Memory B cell (primary cell): ENCODE measurements around the gene SMIM5.

Experiments
- ATAC-seq: fragments of 150-1000 bp; cut with Tn5 transposase; 2 replicates; pipeline ENCODE4 v1.10.0; 2021; ENCODE audit warnings: low read depth, mild to moderate bottlenecking, moderate library complexity
- DNase-seq, 2 donors: peaks; one replicate each; pipeline ENCODE4 v3.0.0; 2022; ENCODE audit warnings: low spot score in 2 of 2
- H3K27ac Mint-ChIP-seq: one replicate; pipeline ENCODE4 v1.8.0; 2022; ENCODE audit warnings: mild to moderate bottlenecking, moderate library complexity, mixed read lengths
- H3K27me3 Mint-ChIP-seq: one replicate; pipeline ENCODE4 v1.8.0; 2022; ENCODE audit warnings: mixed read lengths
- H3K36me3 Mint-ChIP-seq: one replicate; pipeline ENCODE4 v1.8.0; 2022; ENCODE audit warnings: mild to moderate bottlenecking, mixed read lengths
- H3K4me1 Mint-ChIP-seq: one replicate; pipeline ENCODE4 v1.8.0; 2022; ENCODE audit warnings: mixed read lengths
- H3K4me3 Mint-ChIP-seq: one replicate; pipeline ENCODE4 v1.8.0; 2022; ENCODE audit warnings: mild to moderate bottlenecking, moderate library complexity, mixed read lengths
- H3K9me3 Mint-ChIP-seq: one replicate; pipeline ENCODE4 v1.8.0; 2022; ENCODE audit warnings: mixed read lengths

Gene SMIM5

GRCh38 chr17:75666959-75667790 lies 33.9 kb downstream of the SMIM5 start, which contains the start of the genes RECQL5 and SAP30BP:
Gene RECQL5, minus strand, starts transcription at chr17:75667154. Its CDS starts 597 bp downstream, at chr17:75666557.
Gene SAP30BP, plus strand, starts transcription at chr17:75667338. Its CDS starts 35 bp downstream, at chr17:75667373.
- peaks cover 27% of the 10 kb centered on the region for H3K4me1 Mint-ChIP-seq
- H3K9me3 Mint-ChIP-seq, result no peaks in the 10 kb centered on the region
- peak within 1 kb of the TSS; percentile 67 for H3K27ac Mint-ChIP-seq
- DNase-seq (peak; percentile 85 to 94), ATAC-seq (peak; percentile 73)
- H3K27me3 Mint-ChIP-seq, result no peaks in the 10 kb centered on the region
- H3K4me3 Mint-ChIP-seq, result peak within 1 kb of the TSS; percentile 32
- H3K36me3 Mint-ChIP-seq, result peaks cover 18% of the 10 kb centered on the region

- DNase-seq (no peak), ATAC-seq (no peak)
- Mint-ChIP-seq H3K27me3 (no peaks in the 10 kb centered on the region), H3K4me1 (peaks cover 23% of the 10 kb centered on the region), H3K9me3 (no peaks in the 10 kb centered on the region), H3K36me3 (peaks cover 18% of the 10 kb centered on the region), H3K27ac (no peak overlapping the region), H3K4me3 (no peak overlapping the region)
Observed at GRCh38 chr17:75667825-75668224, 34.6 kb downstream of the SMIM5 start.

GRCh38 chr17:75668489-75668888 lies 35.3 kb downstream of the SMIM5 start:
- Mint-ChIP-seq H3K36me3 (peaks cover 18% of the 10 kb centered on the region), H3K27ac (peak overlapping the region; percentile 67), H3K27me3 (no peaks in the 10 kb centered on the region), H3K9me3 (no peaks in the 10 kb centered on the region), H3K4me3 (no peak overlapping the region), H3K4me1 (peaks cover 23% of the 10 kb centered on the region)
- DNase-seq (no peak), ATAC-seq (no peak)

GRCh38 chr17:75670868-75671267 lies 37.6 kb downstream of the SMIM5 start:
- ATAC-seq, result no peak
- Mint-ChIP-seq H3K4me3 (no peak overlapping the region), H3K4me1 (peaks cover 13% of the 10 kb centered on the region), H3K36me3 (peaks cover 18% of the 10 kb centered on the region), H3K27ac (no peak overlapping the region), H3K27me3 (no peaks in the 10 kb centered on the region), H3K9me3 (no peaks in the 10 kb centered on the region)
- no peak for DNase-seq

GRCh38 chr17:75672011-75672410 lies 38.8 kb downstream of the SMIM5 start:
- Mint-ChIP-seq H3K27ac (no peak overlapping the region), H3K4me1 (peaks cover 12% of the 10 kb centered on the region), H3K9me3 (no peaks in the 10 kb centered on the region), H3K36me3 (peaks cover 18% of the 10 kb centered on the region), H3K27me3 (no peaks in the 10 kb centered on the region), H3K4me3 (no peak overlapping the region)
- no peak for ATAC-seq
- no peak for DNase-seq

GRCh38 chr17:75673487-75673886 lies 40.3 kb downstream of the SMIM5 start:
- no peaks in the 10 kb centered on the region for H3K27me3 Mint-ChIP-seq
- H3K9me3 Mint-ChIP-seq, result no peaks in the 10 kb centered on the region
- H3K4me1 Mint-ChIP-seq, result peaks cover 9% of the 10 kb centered on the region
- no peak overlapping the region for H3K4me3 Mint-ChIP-seq
- DNase-seq, result no peak
- no peak for ATAC-seq
- peaks cover 15% of the 10 kb centered on the region for H3K36me3 Mint-ChIP-seq
- no peak overlapping the region for H3K27ac Mint-ChIP-seq

GRCh38 chr17:75676461-75676860 lies 43.2 kb downstream of the SMIM5 start:
- Mint-ChIP-seq H3K27ac (no peak overlapping the region), H3K27me3 (no peaks in the 10 kb centered on the region), H3K4me3 (no peak overlapping the region), H3K36me3 (peaks cover 6% of the 10 kb centered on the region), H3K9me3 (no peaks in the 10 kb centered on the region), H3K4me1 (no peaks in the 10 kb centered on the region)
- ATAC-seq, result no peak
- DNase-seq, result no peak

GRCh38 chr17:75679706-75680211 lies 46.5 kb downstream of the SMIM5 start:
- peaks cover 3% of the 10 kb centered on the region for H3K36me3 Mint-ChIP-seq
- ATAC-seq, result no peak
- no peaks in the 10 kb centered on the region for H3K27me3 Mint-ChIP-seq
- no peak overlapping the region for H3K4me3 Mint-ChIP-seq
- H3K27ac Mint-ChIP-seq, result no peak overlapping the region
- DNase-seq, result no peak
- no peaks in the 10 kb centered on the region for H3K9me3 Mint-ChIP-seq
- H3K4me1 Mint-ChIP-seq, result no peaks in the 10 kb centered on the region

- no peak for ATAC-seq
- Mint-ChIP-seq H3K36me3 (peaks cover 3% of the 10 kb centered on the region), H3K4me3 (no peak overlapping the region), H3K27me3 (no peaks in the 10 kb centered on the region), H3K9me3 (no peaks in the 10 kb centered on the region), H3K27ac (no peak overlapping the region), H3K4me1 (peaks cover 3% of the 10 kb centered on the region)
- no peak for DNase-seq
Observed at GRCh38 chr17:75680431-75680830, 47.2 kb downstream of the SMIM5 start.

- H3K36me3 Mint-ChIP-seq, result peaks cover 3% of the 10 kb centered on the region
- H3K9me3 Mint-ChIP-seq, result no peaks in the 10 kb centered on the region
- H3K27ac Mint-ChIP-seq, result no peak overlapping the region
Observed at GRCh38 chr17:75681289-75681688, 48.1 kb downstream of the SMIM5 start.

GRCh38 chr17:75683583-75683982 lies 50.3 kb downstream of the SMIM5 start:
- H3K4me3 Mint-ChIP-seq, result no peak overlapping the region
- H3K9me3 Mint-ChIP-seq, result no peaks in the 10 kb centered on the region
- no peak for DNase-seq
- no peak overlapping the region for H3K27ac Mint-ChIP-seq
- H3K36me3 Mint-ChIP-seq, result peaks cover 1% of the 10 kb centered on the region
- ATAC-seq, result no peak
- H3K4me1 Mint-ChIP-seq, result peaks cover 22% of the 10 kb centered on the region
- H3K27me3 Mint-ChIP-seq, result no peaks in the 10 kb centered on the region

More at GRCh38 chr17:75681289-75681688, 48.1 kb downstream of the SMIM5 start:
- DNase-seq, result no peak
- Mint-ChIP-seq H3K4me1 (peaks cover 10% of the 10 kb centered on the region), H3K27me3 (no peaks in the 10 kb centered on the region), H3K4me3 (no peak overlapping the region)
- ATAC-seq, result no peak

- peaks cover 29% of the 10 kb centered on the region for H3K4me1 Mint-ChIP-seq
- no peak overlapping the region for H3K27ac Mint-ChIP-seq
Observed at GRCh38 chr17:75684249-75684648, 51.0 kb downstream of the SMIM5 start.

GRCh38 chr17:75684924-75685323 lies 51.7 kb downstream of the SMIM5 start:
- H3K4me3 Mint-ChIP-seq, result no peak overlapping the region
- DNase-seq (no peak), ATAC-seq (no peak)
- H3K4me1 Mint-ChIP-seq, result peaks cover 36% of the 10 kb centered on the region
- no peaks in the 10 kb centered on the region for H3K27me3 Mint-ChIP-seq
- H3K36me3 Mint-ChIP-seq, result peaks cover 1% of the 10 kb centered on the region
- H3K9me3 Mint-ChIP-seq, result no peaks in the 10 kb centered on the region
- H3K27ac Mint-ChIP-seq, result no peak overlapping the region

More at GRCh38 chr17:75684249-75684648, 51.0 kb downstream of the SMIM5 start:
- Mint-ChIP-seq H3K9me3 (no peaks in the 10 kb centered on the region), H3K4me3 (no peak overlapping the region), H3K27me3 (no peaks in the 10 kb centered on the region), H3K36me3 (peaks cover 1% of the 10 kb centered on the region)
- ATAC-seq, result no peak
- DNase-seq, result no peak

GRCh38 chr17:75685499-75685898 lies 52.3 kb downstream of the SMIM5 start:
- no peaks in the 10 kb centered on the region for H3K27me3 Mint-ChIP-seq
- H3K27ac Mint-ChIP-seq, result peak overlapping the region; percentile 73
- peaks cover 1% of the 10 kb centered on the region for H3K36me3 Mint-ChIP-seq
- no peak for DNase-seq
- peak overlapping the region; percentile 84 for H3K4me3 Mint-ChIP-seq
- no peak for ATAC-seq
- H3K9me3 Mint-ChIP-seq, result no peaks in the 10 kb centered on the region
- peaks cover 36% of the 10 kb centered on the region for H3K4me1 Mint-ChIP-seq
